Measurements from ENCODE around the gene UBA1.
A peak's percentile ranks its signal among the peaks of the same experiment; 100 is the strongest.

UBA1 gene

DNA sequence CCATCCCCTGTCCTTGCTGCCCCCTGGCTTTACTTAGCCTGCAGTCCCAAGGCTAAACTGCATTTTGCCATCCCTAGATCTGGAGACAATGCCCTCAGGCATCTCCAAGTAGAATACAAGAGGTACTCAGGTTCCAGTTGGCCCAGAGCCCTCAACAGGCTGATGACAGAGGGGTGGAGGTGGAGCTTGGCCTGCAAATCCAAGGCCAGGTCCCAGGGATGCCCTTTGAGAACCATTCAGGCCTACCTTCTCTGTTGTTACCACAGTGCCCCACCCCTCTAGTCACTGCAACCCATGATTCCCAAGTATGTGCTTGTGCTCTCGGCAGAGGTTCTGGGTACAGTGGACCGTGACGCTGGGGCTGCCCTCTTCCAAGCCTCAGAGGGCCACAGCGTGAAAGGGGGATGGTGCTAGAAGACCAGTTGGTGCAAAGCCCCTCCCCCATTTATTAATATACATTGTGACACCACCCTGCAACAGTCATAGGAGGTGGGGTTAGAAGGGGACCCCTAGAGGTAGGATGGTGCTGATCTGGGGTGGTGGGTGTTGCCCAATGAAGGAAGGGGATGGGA, 6.4 kb upstream of the UBA1 start:
- no peaks in the 10 kb centered on the region for H3K27me3 ChIP-seq (replicated peaks)
- no peak overlapping the region for H3K4me3 ChIP-seq (ENCODE audit: low read depth, low read length)
- DNase-seq: no peak
- TF ChIP-seq, protein P1, sequence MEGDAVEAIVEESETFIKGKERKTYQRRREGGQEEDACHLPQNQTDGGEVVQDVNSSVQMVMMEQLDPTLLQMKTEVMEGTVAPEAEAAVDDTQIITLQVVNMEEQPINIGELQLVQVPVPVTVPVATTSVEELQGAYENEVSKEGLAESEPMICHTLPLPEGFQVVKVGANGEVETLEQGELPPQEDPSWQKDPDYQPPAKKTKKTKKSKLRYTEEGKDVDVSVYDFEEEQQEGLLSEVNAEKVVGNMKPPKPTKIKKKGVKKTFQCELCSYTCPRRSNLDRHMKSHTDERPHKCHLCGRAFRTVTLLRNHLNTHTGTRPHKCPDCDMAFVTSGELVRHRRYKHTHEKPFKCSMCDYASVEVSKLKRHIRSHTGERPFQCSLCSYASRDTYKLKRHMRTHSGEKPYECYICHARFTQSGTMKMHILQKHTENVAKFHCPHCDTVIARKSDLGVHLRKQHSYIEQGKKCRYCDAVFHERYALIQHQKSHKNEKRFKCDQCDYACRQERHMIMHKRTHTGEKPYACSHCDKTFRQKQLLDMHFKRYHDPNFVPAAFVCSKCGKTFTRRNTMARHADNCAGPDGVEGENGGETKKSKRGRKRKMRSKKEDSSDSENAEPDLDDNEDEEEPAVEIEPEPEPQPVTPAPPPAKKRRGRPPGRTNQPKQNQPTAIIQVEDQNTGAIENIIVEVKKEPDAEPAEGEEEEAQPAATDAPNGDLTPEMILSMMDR (IDR thresholded peaks at IDR 0.05; ENCODE audit: low read depth, low read length, missing control alignments): no peak
- H3K36me3 ChIP-seq (replicated peaks): no peaks in the 10 kb centered on the region
- H3K27ac ChIP-seq: no peak overlapping the region
- in situ Hi-C loops (cut with HindIII; ENCODE audit: low pct_ligation_motif_present, low sequenced_read_pairs): no loop called here

DNA sequence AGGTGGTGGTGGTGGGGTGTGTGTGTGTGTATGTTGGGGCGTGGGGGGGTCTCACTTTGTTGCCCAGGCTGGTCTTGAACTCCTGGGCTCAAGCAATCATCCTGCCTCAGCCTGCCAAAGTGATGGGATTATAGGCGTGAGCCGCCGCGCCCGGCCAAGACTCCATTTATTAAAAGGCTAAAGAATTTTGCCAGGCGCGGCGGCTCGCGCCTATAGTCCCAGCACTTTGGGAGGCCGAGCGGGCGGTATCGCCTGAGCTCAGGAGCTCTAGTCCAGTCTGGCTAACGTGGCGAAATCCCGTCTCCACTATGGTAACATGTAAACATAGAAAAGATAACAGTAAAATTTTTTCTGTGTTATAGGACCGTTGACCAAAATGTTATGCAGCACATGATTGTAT, 3.7 kb upstream of the UBA1 start:
- in situ Hi-C loops (cut with HindIII; ENCODE audit: low pct_ligation_motif_present, low sequenced_read_pairs): no loop called here
- Histone ChIP-seq H3K27ac (no peak overlapping the region), H3K4me3 (ENCODE audit: low read depth, low read length) (no peak overlapping the region), H3K36me3 (replicated peaks) (no peaks in the 10 kb centered on the region), H3K27me3 (replicated peaks) (no peaks in the 10 kb centered on the region)
- no peak for DNase-seq
- TF ChIP-seq, protein P1 (IDR thresholded peaks at IDR 0.05; ENCODE audit: low read depth, low read length, missing control alignments): no peak

DNA sequence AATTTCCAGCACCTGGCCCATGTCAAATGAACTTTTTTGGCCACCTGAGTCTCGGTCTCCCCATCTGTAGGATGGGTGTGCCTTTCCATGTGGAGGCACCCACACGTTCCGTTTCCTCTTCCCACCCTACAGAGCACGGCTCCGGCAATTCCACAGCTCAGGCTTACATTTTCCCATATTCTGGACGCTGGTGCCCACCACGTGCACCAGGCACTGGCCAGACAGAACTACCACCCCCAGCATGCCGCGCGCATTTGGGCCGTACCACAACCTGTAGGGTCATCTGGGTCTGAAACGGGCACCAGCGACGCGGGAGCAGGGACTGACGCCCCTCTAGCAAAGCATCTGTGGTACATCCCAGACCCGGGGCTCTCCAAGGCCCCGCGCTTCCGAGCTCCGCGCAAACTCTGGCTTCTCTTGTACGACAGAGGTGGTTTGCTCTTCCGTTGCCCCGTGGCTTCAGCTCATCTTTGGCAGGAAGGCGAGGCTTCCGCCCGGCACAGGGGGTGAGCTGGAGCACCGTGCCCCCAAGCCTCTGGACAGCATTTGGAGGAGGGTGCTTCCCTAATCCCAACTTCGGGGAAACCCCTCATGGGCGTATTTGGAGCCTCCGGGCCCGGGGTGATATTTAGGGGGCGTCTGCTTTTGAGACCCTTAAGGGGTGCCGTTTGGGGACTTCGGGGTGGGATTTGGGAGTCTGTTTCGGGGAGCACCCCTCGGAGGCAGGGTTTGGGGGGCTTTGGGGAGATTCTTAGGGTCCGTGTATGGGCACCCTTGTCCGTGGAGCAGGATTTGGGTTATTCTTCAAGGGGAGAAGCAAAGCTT, 3.0 kb upstream of the UBA1 start:
- H3K27ac ChIP-seq: no peak overlapping the region
- in situ Hi-C loops (cut with HindIII; ENCODE audit: low pct_ligation_motif_present, low sequenced_read_pairs): no loop called here

DNA sequence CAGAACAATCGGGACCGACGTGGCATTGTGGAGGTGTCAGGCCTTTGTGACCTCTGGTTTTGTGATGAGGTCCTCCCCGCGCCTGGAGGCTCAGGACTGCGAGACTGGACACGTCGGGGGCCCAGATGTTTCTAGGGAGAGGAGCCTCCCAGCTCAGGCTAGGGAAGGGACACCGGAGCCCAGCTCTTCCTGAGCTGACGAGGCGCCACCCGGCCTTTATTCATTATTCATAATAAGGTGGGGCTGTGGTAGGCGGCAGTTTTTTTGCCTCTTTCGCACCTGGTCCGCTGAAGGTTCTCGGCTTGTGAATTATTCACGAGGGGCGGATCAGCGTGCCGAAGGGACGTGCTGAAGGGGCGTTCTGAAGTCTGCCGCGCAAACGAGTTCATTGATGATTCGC, 2.3 kb upstream of the UBA1 start:
- Histone ChIP-seq H3K27ac (no peak overlapping the region), H3K4me3 (ENCODE audit: low read depth, low read length) (peak overlapping the region; percentile 64)

More for the DNA sequence above, 3.0 kb upstream of the UBA1 start:
- Histone ChIP-seq H3K36me3 (replicated peaks) (no peaks in the 10 kb centered on the region), H3K27me3 (replicated peaks) (no peaks in the 10 kb centered on the region), H3K4me3 (ENCODE audit: low read depth, low read length) (peak overlapping the region; percentile 64)
- DNase-seq: peak; percentile 82
- TF ChIP-seq, protein P1 (IDR thresholded peaks at IDR 0.05; ENCODE audit: low read depth, low read length, missing control alignments): no peak

DNA sequence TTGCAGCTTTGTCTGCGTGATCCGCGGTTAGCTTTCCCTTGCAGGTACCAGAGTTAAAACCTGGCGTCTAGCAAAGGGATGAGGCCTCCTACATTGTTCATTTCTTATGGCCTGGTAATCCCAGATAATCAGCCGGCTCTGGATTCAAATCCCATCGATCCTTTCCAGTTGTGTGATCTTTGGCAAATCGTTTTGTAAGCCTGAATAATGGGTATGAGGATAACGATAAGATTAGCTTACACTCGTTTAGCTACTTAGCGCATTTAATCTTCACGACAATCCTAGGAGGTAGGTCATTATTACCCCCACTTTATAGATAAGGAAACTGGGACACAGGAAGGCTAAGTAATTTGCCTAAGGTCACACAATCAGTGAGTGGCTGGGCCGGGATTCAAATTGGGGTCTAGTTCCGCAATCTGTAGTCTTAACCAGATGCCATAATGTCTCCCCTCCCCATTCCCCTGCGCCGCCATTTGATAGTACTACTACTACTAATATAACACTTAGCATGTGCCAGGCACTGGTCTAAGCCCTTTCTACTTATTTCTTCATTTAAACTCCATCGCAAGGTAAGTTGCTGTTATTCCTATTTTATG, 1.7 kb upstream of the UBA1 start:
- no peak overlapping the region for H3K27ac ChIP-seq
- H3K36me3 ChIP-seq (replicated peaks): peaks cover 3% of the 10 kb centered on the region
- H3K27me3 ChIP-seq (replicated peaks): no peaks in the 10 kb centered on the region
- TF ChIP-seq, protein P1 (IDR thresholded peaks at IDR 0.05; ENCODE audit: low read depth, low read length, missing control alignments): no peak
- peak overlapping the region; percentile 64 for H3K4me3 ChIP-seq (ENCODE audit: low read depth, low read length)
- DNase-seq: no peak
- in situ Hi-C loops (cut with HindIII; ENCODE audit: low pct_ligation_motif_present, low sequenced_read_pairs): no loop called here

More for the DNA sequence above, 2.3 kb upstream of the UBA1 start:
- H3K27me3 ChIP-seq (replicated peaks): no peaks in the 10 kb centered on the region
- H3K36me3 ChIP-seq (replicated peaks): peaks cover 3% of the 10 kb centered on the region
- DNase-seq: no peak
- TF ChIP-seq, protein P1 (IDR thresholded peaks at IDR 0.05; ENCODE audit: low read depth, low read length, missing control alignments): no peak
- in situ Hi-C loops (cut with HindIII; ENCODE audit: low pct_ligation_motif_present, low sequenced_read_pairs): no loop called here
